Spinal cord (tissue), 10 donors: ENCODE results near the gene BTG2. TPM values are rescaled to one million over a fixed set of nuclear protein-coding genes. Genes with fewer than 3 reads are reported as not detected.

ENCODE experiments used
- DNase-seq, 6 donors: peaks; one replicate each; pipeline versions ENCODE4 v3.0.0 to v3.0.0-alpha.2; 2013 to 2015; ENCODE audit warnings: low spot score in 6 of 6, low read depth in 4 of 6
- H3K27ac ChIP-seq: one replicate; pipeline ENCODE4 v1.5.1; 2013; ENCODE audit warnings: low read depth, low read length, control low read depth
- H3K27me3 ChIP-seq: one replicate; pipeline ENCODE4 v1.6.1; 2013; ENCODE audit warnings: low read length; ENCODE audit not compliant: control insufficient read depth, insufficient read depth
- H3K36me3 ChIP-seq: one replicate; pipeline ENCODE4 v1.6.1; 2013; ENCODE audit warnings: low read length; ENCODE audit not compliant: control insufficient read depth, insufficient read depth
- H3K4me1 ChIP-seq: one replicate; pipeline ENCODE4 v1.6.1; 2013; ENCODE audit warnings: low read length; ENCODE audit not compliant: control insufficient read depth, insufficient read depth
- H3K4me3 ChIP-seq: one replicate; pipeline ENCODE4 v1.5.1; 2013; ENCODE audit warnings: low read depth, low read length, control low read depth
- H3K9me3 ChIP-seq: one replicate; pipeline ENCODE4 v1.6.1; 2013; ENCODE audit warnings: low read length; ENCODE audit not compliant: control insufficient read depth, insufficient read depth
- WGBS: methylation state at CpG from one replicate; pipeline ENCODE4 v1.1.5; 2013; ENCODE audit warnings: missing lambda C conversion rate; ENCODE audit not compliant: insufficient coverage; 5-methylcytosine and 5-hydroxymethylcytosine counted together
- polyA plus RNA-seq, 2 donors: library from polyadenylated mRNA; unstranded; fragments of 120-200 nt; gene quantifications; one replicate each; pipeline ENCODE4 v1.2.1, GENCODE V29; 2013; ENCODE audit not compliant: insufficient read length in 2 of 2
- total RNA-seq, 2 donors: library from RNA; depleted of rRNA in 1 of 2; stranded (reverse); fragments of 120-200 nt in 1 of 2; fragments of >200 nt in 1 of 2; gene quantifications; one replicate each; pipeline versions ENCODE4 v1.2.3 to v1.2.4, GENCODE V29; 2013 to 2014
- donor health status: healthy.

Gene BTG2
- total and polyA plus RNA-seq, 4 donors = 28.4 to 39.5 (median 38.1) TPM

GRCh38 chr1:203328714-203329122, 23.4 kb downstream of the BTG2 start:
- Histone ChIP-seq H3K27me3 (no peaks in the 10 kb centered on the region), H3K9me3 (no peaks in the 10 kb centered on the region), H3K36me3 (no peaks in the 10 kb centered on the region), H3K27ac (peak overlapping the region; percentile 97), H3K4me1 (peaks cover 40% of the 10 kb centered on the region), H3K4me3 (no peak overlapping the region)
- WGBS = 45% methylated on average over 6 of the region's 7 CpGs
- peak in 2 of 6 donors; percentile 56 to 59 for DNase-seq

DNA sequence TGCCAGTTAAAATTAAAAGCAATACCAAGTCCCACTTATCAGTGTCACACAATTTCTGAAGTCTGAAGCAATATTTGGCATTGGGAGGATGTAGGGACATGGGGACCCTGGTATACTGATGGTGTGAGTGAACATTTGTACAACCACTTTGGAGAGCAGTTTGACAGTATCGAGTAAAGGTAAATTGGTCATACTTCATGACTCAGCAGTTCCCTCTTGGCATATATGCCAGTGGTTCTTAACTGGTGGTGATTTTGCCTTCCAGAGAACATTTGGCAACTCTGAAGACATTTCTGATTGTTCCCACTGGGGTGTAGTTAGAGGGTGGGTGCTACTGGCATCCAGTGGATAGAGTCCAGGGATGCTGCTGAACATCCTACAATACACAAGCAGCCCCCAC, 25.9 kb downstream of the BTG2 start:
- Histone ChIP-seq H3K9me3 (no peaks in the 10 kb centered on the region), H3K36me3 (no peaks in the 10 kb centered on the region)

GRCh38 chr1:203335503-203335902, 30.2 kb downstream of the BTG2 start:
- H3K9me3 ChIP-seq = no peaks in the 10 kb centered on the region
- no peak overlapping the region for H3K4me3 ChIP-seq
- DNase-seq = no peak
- peaks cover 10% of the 10 kb centered on the region for H3K4me1 ChIP-seq
- 100% methylated on average over 1 of the region's 4 CpGs for WGBS
- no peaks in the 10 kb centered on the region for H3K36me3 ChIP-seq
- H3K27me3 ChIP-seq = peaks cover 2% of the 10 kb centered on the region
- H3K27ac ChIP-seq = no peak overlapping the region

More for the DNA sequence above, 25.9 kb downstream of the BTG2 start:
- no peaks in the 10 kb centered on the region for H3K27me3 ChIP-seq
- H3K4me3 ChIP-seq = no peak overlapping the region
- no peak for DNase-seq
- WGBS = 100% methylated on average over 1 of the region's 1 CpG
- no peak overlapping the region for H3K27ac ChIP-seq
- H3K4me1 ChIP-seq = peaks cover 15% of the 10 kb centered on the region

DNA sequence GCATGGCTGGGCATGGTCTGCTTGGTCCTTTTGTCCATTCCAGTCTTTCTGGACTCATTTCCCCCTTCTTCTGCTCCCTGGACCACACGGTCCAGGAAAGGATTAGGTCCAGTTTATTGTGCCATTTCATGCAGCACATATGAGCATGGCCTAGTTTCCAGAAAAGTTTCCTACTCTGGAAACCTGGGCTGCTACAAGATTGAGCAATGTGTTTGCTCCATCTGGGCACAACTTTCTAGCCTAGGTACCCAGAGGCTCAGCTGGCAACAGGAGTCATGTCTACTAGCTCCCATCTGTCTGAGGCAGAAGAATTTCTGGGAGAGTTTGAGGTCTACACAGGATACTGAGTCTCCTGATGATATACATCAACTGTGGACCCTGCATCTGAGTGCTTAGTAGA, 30.8 kb downstream of the BTG2 start:
- no peak overlapping the region for H3K27ac ChIP-seq
- no peaks in the 10 kb centered on the region for H3K9me3 ChIP-seq
- 50% methylated on average over 1 of the region's 1 CpG for WGBS
- no peak for DNase-seq
- H3K36me3 ChIP-seq = no peaks in the 10 kb centered on the region
- peaks cover 2% of the 10 kb centered on the region for H3K27me3 ChIP-seq
- H3K4me1 ChIP-seq = peaks cover 16% of the 10 kb centered on the region
- H3K4me3 ChIP-seq = no peak overlapping the region

GRCh38 chr1:203338335-203339036, 33.2 kb downstream of the BTG2 start:
- Histone ChIP-seq H3K9me3 (no peaks in the 10 kb centered on the region), H3K36me3 (no peaks in the 10 kb centered on the region), H3K4me1 (peaks cover 26% of the 10 kb centered on the region), H3K4me3 (no peak overlapping the region), H3K27ac (no peak overlapping the region), H3K27me3 (peaks cover 2% of the 10 kb centered on the region)
- WGBS = 44% methylated on average over 9 of the region's 18 CpGs
- peak in 2 of 6 donors; percentile 79 to 83 for DNase-seq

DNA sequence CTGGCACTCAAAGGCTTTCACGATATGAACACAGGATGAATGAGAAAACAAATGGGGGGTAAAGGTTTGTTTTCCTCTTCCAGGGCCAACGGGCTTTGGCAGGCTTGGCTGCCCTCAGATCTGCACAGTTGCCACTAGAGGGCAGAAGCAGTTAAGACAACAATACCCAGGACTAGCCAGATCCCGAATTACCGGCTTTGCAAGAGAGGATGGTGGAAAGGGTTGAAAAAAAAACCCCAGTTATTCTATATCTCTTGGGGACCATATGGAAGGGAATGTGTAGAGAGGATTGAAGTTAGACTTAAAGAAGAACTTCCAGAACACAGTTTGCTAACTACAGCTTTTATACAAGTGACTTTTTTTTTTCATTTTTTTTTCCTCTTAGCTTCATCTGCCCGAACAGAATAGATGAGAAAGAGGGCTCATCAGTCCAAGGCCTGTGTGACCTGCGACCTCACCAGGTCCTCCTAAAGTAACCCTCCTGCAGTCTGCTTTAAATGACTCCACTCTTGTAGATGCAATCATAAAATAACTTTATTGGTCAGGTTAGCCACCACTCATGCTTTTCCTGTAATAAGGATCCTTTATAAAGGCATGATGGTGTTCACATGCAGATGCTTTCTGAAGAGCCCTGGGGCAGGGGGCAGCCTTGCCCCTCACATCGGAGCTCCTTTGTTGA, 34.9 kb downstream of the BTG2 start:
- no peaks in the 10 kb centered on the region for H3K9me3 ChIP-seq
- no peak overlapping the region for H3K4me3 ChIP-seq
- H3K27me3 ChIP-seq = peaks cover 2% of the 10 kb centered on the region
- peak in 5 of 6 donors; percentile 70 to 97 (median 81) for DNase-seq
- 55% methylated on average over 2 of the region's 7 CpGs for WGBS
- H3K36me3 ChIP-seq = no peaks in the 10 kb centered on the region
- H3K4me1 ChIP-seq = peaks cover 26% of the 10 kb centered on the region
- peak overlapping the region; percentile 64 for H3K27ac ChIP-seq

DNA sequence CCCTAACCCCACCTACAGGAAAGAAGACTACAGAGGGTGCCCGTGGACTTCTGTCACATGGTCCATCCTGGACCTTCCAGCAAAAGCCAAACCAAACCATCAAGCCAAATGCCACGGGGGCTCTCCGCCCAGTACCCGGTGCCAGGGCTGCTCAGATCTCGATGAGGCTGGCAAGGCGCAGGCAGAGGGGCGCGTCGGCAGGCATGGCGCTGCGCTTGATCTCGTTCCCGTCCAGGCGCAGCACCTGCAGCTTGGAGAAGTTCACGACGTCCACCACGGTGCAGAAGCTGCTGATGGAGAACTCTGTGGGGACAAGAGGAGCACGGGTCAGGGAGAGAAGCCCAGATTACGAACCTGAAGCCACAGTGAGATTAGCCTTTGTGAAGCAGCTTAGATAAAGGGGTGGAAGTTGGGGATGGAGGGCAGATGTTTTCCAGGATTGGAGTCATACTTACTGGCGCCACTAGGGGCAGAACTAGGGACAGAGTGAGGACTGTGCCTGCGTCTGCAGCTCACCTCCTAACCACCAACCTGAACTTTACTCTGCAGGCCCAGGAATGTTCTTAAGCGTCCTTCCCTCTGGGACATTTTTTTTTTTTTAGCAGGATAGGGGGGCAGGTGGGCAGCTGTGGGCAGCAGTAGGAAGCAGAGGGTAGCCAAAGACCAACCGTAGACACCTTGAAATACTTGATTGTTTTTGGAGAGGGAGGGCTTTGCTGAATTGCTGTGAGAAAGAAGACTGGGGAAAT, 37.0 kb downstream of the BTG2 start:
- DNase-seq = peak in 2 of 6 donors; percentile 60 to 79
- Histone ChIP-seq H3K4me3 (no peak overlapping the region), H3K27me3 (peaks cover 2% of the 10 kb centered on the region), H3K27ac (no peak overlapping the region), H3K4me1 (peaks cover 26% of the 10 kb centered on the region), H3K9me3 (no peaks in the 10 kb centered on the region), H3K36me3 (no peaks in the 10 kb centered on the region)
- 32% methylated on average over 17 of the region's 23 CpGs for WGBS

DNA sequence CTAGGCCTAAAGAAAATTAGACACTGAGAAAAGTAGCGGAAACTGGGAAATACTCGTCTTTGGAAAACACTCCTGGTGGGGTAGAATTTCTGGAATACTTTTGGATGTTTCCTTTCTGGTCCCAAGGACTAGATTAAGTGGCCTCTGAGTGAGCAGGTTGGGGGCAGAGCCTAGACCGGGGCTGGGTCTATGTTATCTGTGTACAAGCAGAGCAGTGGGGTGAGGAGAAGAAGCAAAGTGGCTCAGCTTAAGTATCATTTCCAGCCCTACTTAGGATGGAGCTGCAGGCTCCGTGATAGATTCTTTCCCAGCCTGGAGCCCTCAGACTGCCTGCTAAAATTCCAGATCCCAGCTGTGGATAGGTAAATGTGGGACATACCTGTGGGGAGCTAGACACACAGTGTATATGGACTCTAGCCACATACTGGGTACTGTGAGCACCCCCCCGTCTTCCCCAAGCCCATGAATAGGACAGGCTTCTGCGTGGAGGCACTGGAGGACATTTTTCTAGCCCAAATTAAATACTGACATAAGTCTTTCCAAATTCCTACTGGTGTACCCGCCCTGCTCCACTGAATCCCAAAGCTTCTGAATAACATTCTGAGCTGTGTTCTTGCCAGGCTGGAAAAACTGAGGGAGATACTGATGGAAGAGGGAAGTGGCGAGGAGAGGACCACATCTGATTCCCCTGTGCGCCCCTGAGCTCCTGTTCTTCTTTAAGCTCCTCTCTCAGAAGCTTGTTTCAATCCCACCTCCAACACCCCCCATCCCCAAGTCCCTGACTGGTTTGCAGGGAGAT, 38.8 kb downstream of the BTG2 start:
- Histone ChIP-seq H3K4me1 (peaks cover 25% of the 10 kb centered on the region), H3K9me3 (no peaks in the 10 kb centered on the region), H3K27me3 (peaks cover 4% of the 10 kb centered on the region), H3K36me3 (no peaks in the 10 kb centered on the region), H3K4me3 (no peak overlapping the region), H3K27ac (peak overlapping the region; percentile 12)
- WGBS = 85% methylated on average over 3 of the region's 9 CpGs
- no peak for DNase-seq
